Measurements from ENCODE around the gene AARS2. TPM values are rescaled to one million over a fixed set of nuclear protein-coding genes. Genes with fewer than 3 reads are reported as not detected.
A peak's percentile ranks its signal among the peaks of the same experiment; 100 is the strongest.

The AARS2 gene
- total and polyA plus RNA-seq, 10 of the 15 experiments (the other 5 are each of a cell fraction or from before 2014, with no cell fraction given): 0.71 to 18.3 (median 12.7) TPM

DNA sequence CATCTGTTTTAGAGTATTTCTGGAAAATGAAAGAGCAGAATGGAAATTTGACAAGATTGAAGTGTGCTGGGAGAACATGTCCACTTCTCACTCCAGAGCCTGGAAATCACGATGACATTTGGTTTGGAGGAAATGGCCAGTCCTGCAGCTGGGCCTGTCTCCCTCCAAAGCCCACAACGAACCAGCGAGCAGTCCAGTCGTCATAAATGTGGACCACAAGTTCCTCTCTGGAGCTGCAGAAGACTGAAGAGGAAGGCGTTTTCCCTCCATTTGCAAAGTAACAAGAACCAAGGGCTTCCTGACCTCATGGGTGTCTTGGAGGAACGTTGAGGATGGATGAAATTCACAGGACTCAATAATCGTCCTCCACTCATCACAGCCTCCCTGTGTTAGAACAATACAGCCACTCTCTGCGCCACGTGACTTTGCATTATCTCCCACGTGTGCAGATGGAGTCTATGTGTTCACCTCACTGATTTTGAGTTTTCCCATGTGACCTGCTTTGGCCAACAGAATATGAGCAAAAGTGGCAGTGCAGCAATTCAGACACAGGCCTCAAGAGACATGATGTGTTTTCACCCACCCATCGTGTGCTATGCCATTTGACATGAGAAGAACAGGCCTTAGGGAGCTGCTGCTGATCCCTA lies 20.2 kb upstream of the AARS2 start:
- Histone ChIP-seq H3K79me2 (ENCODE audit: control insufficient read depth, insufficient read depth, low read length) (no peaks in the 10 kb centered on the region), H3K4me2 (ENCODE audit: control insufficient read depth, insufficient read depth) (no peak overlapping the region), H3K27me3 (replicated peaks in 1 of 2; ENCODE audit: control insufficient read depth in 2 of 2, insufficient read depth in 2 of 2, low read length in 1 of 2) (peaks cover 0 to 5% of the 10 kb centered on the region in 2 experiments; a peak in 3 of 4 replicates), H3K9ac (ENCODE audit: control insufficient read depth, insufficient read depth, low read length) (no peak overlapping the region), H2AFZ (ENCODE audit: control insufficient read depth, low read depth, low read length) (no peak overlapping the region), H3K27ac (ENCODE audit: control insufficient read depth, insufficient read depth) (no peak overlapping the region), H3K36me3 (ENCODE audit: control insufficient read depth in 2 of 2, insufficient read depth in 2 of 2, low read length in 1 of 2) (no peaks in the 10 kb centered on the region), H3K9me3 (replicated peaks; ENCODE audit: control insufficient read depth, insufficient read depth, low read length) (no peaks in the 10 kb centered on the region), H4K20me1 (ENCODE audit: control insufficient read depth, insufficient read depth) (no peaks in the 10 kb centered on the region), H3K4me1 (ENCODE audit: control insufficient read depth, insufficient read depth, low read length) (no peaks in the 10 kb centered on the region), H3K4me3 (no peak overlapping the region)
- ChIA-PET RAD21 (ENCODE audit: unreplicated experiment) (interaction anchor here (0.5 to 1.8 kb wide), 4 partner anchors 19 to 237 kb away, joined by 3 to 5 read pairs (median 4); no protein-coding TSS in a partner anchor), CTCF (interaction anchor here (1.7 to 10.4 kb wide), 5 partner anchors 8 to 66 kb away, joined by 3 to 163 read pairs (median 6); partner anchors contain the start of genes AARS2, NFKBIE and TMEM151B), SMC1A (ENCODE audit: uncharacterized antibody, unreplicated experiment) (interaction anchor here (1.1 to 1.8 kb wide), 3 partner anchors 8 to 65 kb away, joined by 3 to 6 read pairs (median 3); no protein-coding TSS in a partner anchor), POLR2A (interaction anchor here (0.8 kb wide), 1 partner anchor 66 kb away, joined by 3 read pairs; no protein-coding TSS in a partner anchor)
- intact Hi-C loops (cut with micrococcal nuclease; ENCODE audit: unreplicated experiment) (no loop called here), in situ Hi-C loops (cut with MboI) (no loop called here)
- BruUV-seq (replicated peaks): no TSS peak
- FAIRE-seq (no peak), DNase-seq (ENCODE audit: low read depth, low spot score) (no peak), ATAC-seq (peak; percentile 38; the same call in 1 of the 3 replicates)
- peak; percentile 25 for TF ChIP-seq MYC (IDR thresholded peaks at IDR 0.05; ENCODE audit: insufficient read depth, insufficient read length, insufficient replicate concordance, low read length, severe bottlenecking)
- TF ChIP-seq, protein P1, sequence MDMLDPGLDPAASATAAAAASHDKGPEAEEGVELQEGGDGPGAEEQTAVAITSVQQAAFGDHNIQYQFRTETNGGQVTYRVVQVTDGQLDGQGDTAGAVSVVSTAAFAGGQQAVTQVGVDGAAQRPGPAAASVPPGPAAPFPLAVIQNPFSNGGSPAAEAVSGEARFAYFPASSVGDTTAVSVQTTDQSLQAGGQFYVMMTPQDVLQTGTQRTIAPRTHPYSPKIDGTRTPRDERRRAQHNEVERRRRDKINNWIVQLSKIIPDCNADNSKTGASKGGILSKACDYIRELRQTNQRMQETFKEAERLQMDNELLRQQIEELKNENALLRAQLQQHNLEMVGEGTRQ (IDR thresholded peaks at IDR 0.05; ENCODE audit: borderline replicate concordance, low read depth, low read length): peak; percentile 26; the same call in 1 of the 2 replicates
- peak; percentile 49 for TF ChIP-seq USF1 (IDR thresholded peaks at IDR 0.05; ENCODE audit: borderline replicate concordance, extremely low read length, insufficient read depth, low read depth, low read length)
- TF ChIP-seq CREM (IDR thresholded peaks at IDR 0.05; ENCODE audit: low read depth): no peak
- peak; percentile 76 for TF ChIP-seq RAD51 (IDR thresholded peaks at IDR 0.05)
- no peak for TF ChIP-seq JUNB (IDR thresholded peaks at IDR 0.05)
- TF ChIP-seq, protein P2, sequence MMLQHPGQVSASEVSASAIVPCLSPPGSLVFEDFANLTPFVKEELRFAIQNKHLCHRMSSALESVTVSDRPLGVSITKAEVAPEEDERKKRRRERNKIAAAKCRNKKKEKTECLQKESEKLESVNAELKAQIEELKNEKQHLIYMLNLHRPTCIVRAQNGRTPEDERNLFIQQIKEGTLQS (IDR thresholded peaks at IDR 0.05; ENCODE audit: borderline replicate concordance, extremely low read depth, low read depth, low read length): peak; percentile 31; the same call in 1 of the 2 replicates
- TF ChIP-seq, protein P3, sequence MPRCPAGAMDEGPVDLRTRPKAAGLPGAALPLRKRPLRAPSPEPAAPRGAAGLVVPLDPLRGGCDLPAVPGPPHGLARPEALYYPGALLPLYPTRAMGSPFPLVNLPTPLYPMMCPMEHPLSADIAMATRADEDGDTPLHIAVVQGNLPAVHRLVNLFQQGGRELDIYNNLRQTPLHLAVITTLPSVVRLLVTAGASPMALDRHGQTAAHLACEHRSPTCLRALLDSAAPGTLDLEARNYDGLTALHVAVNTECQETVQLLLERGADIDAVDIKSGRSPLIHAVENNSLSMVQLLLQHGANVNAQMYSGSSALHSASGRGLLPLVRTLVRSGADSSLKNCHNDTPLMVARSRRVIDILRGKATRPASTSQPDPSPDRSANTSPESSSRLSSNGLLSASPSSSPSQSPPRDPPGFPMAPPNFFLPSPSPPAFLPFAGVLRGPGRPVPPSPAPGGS (IDR thresholded peaks at IDR 0.05; ENCODE audit: borderline replicate concordance, insufficient read depth, low read depth, low read length, poor library complexity, severe bottlenecking): no peak
- WGBS (ENCODE audit: insufficient coverage, insufficient replicate concordance, low lambda C conversion rate, missing lambda C conversion rate): 23% methylated on average over 11 of the region's 11 CpGs
